Muscle layer of colon (tissue), 2 donors: ENCODE measurements around the gene REEP1.
"Not testable (repeated sequence)": the region's sequence is repeated elsewhere in the genome, so short reads cannot be mapped to it uniquely, and the experiment has no call there.

ENCODE experiments used
- H3K27ac ChIP-seq: one replicate; pipeline ENCODE4 v1.7.0; 2013; ENCODE audit warnings: low read depth, mild to moderate bottlenecking, low read length, moderate library complexity
- H3K27me3 ChIP-seq, 2 donors: one replicate each; pipeline ENCODE4 v1.7.0; 2013; ENCODE audit warnings: low read length in 2 of 2, mild to moderate bottlenecking in 2 of 2; ENCODE audit not compliant: insufficient read depth in 2 of 2, control insufficient read depth in 1 of 2
- H3K36me3 ChIP-seq: one replicate; pipeline ENCODE4 v1.7.0; 2013; ENCODE audit warnings: mild to moderate bottlenecking, low read length; ENCODE audit not compliant: insufficient read depth
- H3K4me1 ChIP-seq: one replicate; pipeline ENCODE4 v1.7.0; 2013; ENCODE audit warnings: mild to moderate bottlenecking, low read length; ENCODE audit not compliant: insufficient read depth
- H3K4me3 ChIP-seq, 2 donors: one replicate each; pipeline ENCODE4 v1.7.0; 2013; ENCODE audit warnings: low read length in 2 of 2, low read depth in 1 of 2, mild to moderate bottlenecking in 1 of 2, moderate library complexity in 1 of 2
- H3K9ac ChIP-seq: one replicate; pipeline ENCODE4 v1.7.0; 2013; ENCODE audit warnings: low read length
- H3K9me3 ChIP-seq: one replicate; pipeline ENCODE4 v1.7.0; 2013; ENCODE audit warnings: mild to moderate bottlenecking, low read length
- donor health status: abdominal sarcoma.
- donor health status: Adenocarcinoma of cecum.

REEP1 gene

DNA sequence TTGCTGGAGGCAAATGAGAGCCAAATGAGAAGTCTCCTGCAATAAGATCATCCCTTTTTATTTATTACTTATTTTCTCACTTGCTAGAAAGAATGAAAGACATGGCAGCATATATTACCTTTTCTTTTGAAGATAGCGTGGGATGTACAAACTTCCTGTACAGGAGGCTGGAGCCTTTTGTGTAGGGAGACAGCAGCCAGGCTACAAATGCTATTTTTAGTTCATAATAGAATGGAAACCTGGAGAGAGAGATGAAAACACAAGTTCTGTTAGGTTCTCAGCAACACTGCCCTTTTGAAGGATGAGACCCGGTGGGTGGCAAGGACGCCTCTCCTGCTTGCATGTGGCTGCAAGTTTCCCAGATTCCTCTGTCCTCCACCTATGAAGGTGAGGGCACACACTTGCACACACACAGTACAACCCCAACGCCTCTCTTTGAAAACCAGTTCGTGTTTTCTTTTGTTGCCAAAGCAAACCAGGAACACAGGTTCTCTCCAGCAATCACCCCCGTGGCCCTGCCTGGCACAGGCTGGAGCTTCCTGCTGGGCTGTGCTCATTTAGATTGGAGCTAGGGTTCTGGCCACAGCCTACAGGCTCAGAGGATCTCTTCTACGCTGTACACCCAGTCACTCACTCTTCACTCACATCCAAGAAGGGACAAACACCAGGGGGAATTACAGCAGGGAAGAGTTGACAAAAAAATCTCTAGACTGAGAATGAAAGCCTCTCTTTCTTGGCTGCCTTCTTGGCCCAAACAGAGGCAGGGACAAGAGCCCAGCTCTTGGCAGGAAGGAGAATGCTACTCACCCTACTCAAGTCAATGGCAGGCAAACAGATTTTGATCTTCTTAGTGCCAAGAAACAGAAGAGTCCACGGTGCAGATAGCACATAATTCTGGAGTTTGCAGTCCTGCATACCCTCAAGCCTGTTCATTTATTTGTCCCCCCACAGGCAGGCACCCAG, 82.6 kb downstream of the REEP1 start:
- Histone ChIP-seq H3K9ac (peak overlapping the region; percentile 32), H3K27ac (peak overlapping the region; percentile 76), H3K36me3 (peaks cover 4% of the 10 kb centered on the region), H3K4me1 (peaks cover 51% of the 10 kb centered on the region), H3K9me3 (no peaks in the 10 kb centered on the region), H3K4me3 (peak overlapping the region in 1 of 2 donors; percentile 28), H3K27me3 (no peaks in the 10 kb centered on the region)

- Histone ChIP-seq H3K27me3 (no peaks in the 10 kb centered on the region), H3K4me3 (no peak overlapping the region)
Measured at GRCh38 chr2:86253424-86253823, 84.0 kb downstream of the REEP1 start.

GRCh38 chr2:86251840-86252266, 85.6 kb downstream of the REEP1 start:
- no peak overlapping the region for H3K27ac ChIP-seq
- no peak overlapping the region for H3K4me3 ChIP-seq
- no peaks in the 10 kb centered on the region for H3K27me3 ChIP-seq
- H3K36me3 ChIP-seq = peaks cover 4% of the 10 kb centered on the region
- H3K9ac ChIP-seq = no peak overlapping the region
- H3K4me1 ChIP-seq = peaks cover 60% of the 10 kb centered on the region
- H3K9me3 ChIP-seq = no peaks in the 10 kb centered on the region

More at GRCh38 chr2:86253424-86253823, 84.0 kb downstream of the REEP1 start:
- H3K4me1 ChIP-seq = peaks cover 63% of the 10 kb centered on the region
- H3K36me3 ChIP-seq = peaks cover 4% of the 10 kb centered on the region
- no peaks in the 10 kb centered on the region for H3K9me3 ChIP-seq
- no peak overlapping the region for H3K9ac ChIP-seq
- H3K27ac ChIP-seq = no peak overlapping the region

DNA sequence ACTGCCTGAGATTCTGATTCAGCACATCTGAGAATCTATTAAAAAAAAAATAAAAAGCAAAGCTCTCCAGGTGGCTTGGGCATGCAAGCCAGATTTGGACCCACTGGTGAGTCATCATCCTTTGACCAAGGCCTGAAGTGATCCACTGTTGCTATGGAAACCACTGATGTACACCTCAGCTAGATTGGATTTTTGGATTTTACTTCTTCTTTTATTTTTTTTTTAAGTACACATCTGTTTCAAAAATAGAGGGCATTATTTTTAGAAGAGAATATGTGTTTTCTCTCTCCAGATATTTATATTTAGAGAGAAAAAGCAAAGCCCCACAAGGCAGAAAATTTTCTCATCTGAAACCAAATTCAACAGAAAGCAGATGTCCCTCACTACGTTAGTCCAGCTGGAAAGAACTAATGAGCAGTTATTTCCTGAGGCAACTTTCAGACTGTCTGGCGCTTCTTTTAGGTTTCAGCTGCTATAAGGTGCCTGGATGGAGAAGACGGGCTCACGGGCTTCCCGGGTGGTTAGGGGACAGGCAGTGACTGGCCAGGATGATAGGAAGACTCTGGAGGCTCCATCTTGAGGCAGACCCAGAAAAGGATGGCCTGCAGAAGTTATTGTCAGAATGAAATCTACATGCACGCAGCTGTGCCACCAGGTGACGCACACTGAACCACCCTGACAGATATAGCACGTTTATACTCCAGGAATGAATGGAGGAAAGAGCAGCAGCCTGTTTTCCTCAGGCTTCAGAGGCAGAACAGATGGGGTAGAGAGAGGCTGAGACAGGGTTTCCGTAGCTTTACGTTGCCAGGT, 87.6 kb downstream of the REEP1 start:
- peaks cover 4% of the 10 kb centered on the region for H3K36me3 ChIP-seq
- no peak overlapping the region for H3K4me3 ChIP-seq
- H3K27ac ChIP-seq = peak overlapping the region; percentile 72
- no peaks in the 10 kb centered on the region for H3K9me3 ChIP-seq
- H3K9ac ChIP-seq = peak overlapping the region; percentile 25
- H3K4me1 ChIP-seq = peaks cover 42% of the 10 kb centered on the region
- no peaks in the 10 kb centered on the region for H3K27me3 ChIP-seq

GRCh38 chr2:86249176-86249575, 88.2 kb downstream of the REEP1 start:
- no peak overlapping the region for H3K9ac ChIP-seq
- H3K27me3 ChIP-seq = no peaks in the 10 kb centered on the region
- no peaks in the 10 kb centered on the region for H3K9me3 ChIP-seq
- H3K27ac ChIP-seq = peak overlapping the region; percentile 72
- peaks cover 36% of the 10 kb centered on the region for H3K4me1 ChIP-seq
- H3K36me3 ChIP-seq = peaks cover 4% of the 10 kb centered on the region
- H3K4me3 ChIP-seq = no peak overlapping the region

DNA sequence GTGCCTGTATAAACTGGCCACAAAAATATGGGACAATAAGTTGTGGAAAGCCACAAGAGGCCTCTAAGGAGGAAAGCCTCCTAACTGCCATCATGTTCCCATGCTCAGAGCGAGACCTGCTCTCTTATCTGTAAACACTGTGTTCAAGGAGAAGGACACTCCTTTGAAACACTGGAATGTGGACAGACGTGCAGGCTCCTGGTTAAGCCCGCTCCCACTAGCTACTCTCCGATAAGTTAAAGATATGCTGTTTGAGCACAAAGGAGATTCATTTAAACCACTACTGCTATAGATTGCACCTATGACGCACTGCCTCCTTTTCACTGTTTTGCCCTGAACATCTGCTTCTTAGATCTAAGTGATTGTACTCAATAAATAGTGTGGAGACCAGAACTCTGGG, 92.2 kb downstream of the REEP1 start:
- not testable (repeated sequence) for H3K9ac ChIP-seq, H3K36me3 ChIP-seq, H3K9me3 ChIP-seq, H3K27me3 ChIP-seq, H3K27ac ChIP-seq, H3K4me3 ChIP-seq
- peaks cover 26% of the 10 kb centered on the region for H3K4me1 ChIP-seq

GRCh38 chr2:86244781-86245180, 92.6 kb downstream of the REEP1 start:
- not testable (repeated sequence) for H3K36me3 ChIP-seq, H3K9me3 ChIP-seq, H3K4me3 ChIP-seq, H3K9ac ChIP-seq, H3K27me3 ChIP-seq
- peaks cover 21% of the 10 kb centered on the region for H3K4me1 ChIP-seq
- peak overlapping the region; percentile 39 for H3K27ac ChIP-seq

DNA sequence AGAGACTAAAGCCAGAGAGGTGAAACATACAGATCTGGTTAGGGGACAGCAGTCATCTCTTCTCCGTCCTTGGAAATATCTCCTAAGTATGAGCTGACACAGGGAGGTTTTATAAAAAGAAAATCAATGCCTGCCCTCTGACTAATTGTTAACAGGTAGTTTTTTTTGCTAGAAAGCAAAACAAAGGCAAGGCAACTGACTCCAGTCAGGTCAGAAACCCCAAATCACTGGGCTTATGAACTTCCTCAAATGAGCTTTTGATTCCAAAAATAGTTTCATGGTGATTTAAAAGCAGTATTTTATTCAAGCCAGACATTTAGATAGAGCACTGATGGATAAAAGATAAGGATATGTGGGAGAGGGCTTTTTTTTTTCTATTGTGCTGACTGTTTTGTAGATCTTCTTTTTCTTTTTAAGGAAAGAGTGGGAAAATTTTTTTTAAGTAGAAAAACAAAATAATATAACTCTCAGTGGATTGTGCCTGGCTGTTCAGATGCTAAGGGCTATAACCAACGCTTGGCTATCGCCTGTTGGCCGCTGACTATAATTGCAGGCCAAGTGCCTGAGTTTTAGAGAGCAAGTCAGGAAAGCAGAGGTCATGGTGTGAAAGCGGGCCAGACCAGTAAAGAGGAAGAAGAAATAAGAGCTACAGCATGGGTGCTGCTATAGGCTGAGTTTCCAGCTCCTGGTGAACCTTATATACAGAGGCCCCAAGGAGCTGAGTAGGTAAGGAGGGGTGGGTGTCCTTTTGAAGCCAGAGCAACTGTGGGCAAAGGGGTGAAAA, 93.3 kb downstream of the REEP1 start:
- Histone ChIP-seq H3K27ac (peak overlapping the region; percentile 39), H3K4me1 (peaks cover 17% of the 10 kb centered on the region), H3K4me3 (no peak overlapping the region), H3K36me3 (no peaks in the 10 kb centered on the region), H3K9ac (no peak overlapping the region), H3K27me3 (no peaks in the 10 kb centered on the region), H3K9me3 (no peaks in the 10 kb centered on the region)

DNA sequence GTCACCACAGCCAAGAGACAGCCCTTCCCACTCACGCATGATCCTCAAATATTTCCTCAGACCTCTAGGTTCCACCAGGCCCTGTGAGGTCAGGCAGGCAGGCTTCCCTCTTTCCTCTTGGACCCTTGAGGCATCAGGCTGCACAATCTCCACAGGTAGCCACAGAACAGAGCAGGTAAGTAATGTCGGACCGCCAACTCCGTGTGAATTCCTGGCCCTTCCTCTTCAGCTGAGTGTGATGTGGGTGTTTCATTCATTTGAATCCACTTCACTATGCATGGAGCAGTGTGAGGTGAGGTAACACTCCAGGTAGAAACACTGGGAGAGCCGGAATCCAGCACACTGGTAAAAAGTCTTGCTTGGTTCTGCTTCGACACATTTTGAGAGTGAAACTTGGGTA, 94.2 kb downstream of the REEP1 start:
- Histone ChIP-seq H3K4me1 (peaks cover 9% of the 10 kb centered on the region), H3K36me3 (peaks cover 3% of the 10 kb centered on the region), H3K9me3 (no peaks in the 10 kb centered on the region), H3K4me3 (no peak overlapping the region), H3K9ac (no peak overlapping the region), H3K27me3 (no peaks in the 10 kb centered on the region), H3K27ac (no peak overlapping the region)

DNA sequence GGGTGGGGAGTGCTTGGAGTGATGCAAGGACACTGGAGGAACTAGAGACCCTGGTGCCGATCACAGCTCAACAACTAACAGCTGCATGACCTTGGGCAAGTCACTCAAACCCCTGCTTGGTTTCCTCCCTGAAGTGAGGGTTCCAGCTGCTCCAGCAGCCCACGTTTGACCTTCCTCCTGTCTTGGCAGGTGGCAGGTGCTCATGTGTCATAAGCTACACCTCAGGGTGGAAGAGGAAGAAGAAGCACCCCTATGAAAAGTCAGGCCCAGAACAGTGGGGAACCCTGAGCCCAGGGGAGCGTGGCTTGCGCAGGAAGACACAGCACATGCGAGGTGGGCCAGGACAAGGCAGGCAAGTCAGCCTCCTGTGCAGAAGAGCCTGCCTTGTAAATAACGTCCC, 95.8 kb downstream of the REEP1 start:
- no peaks in the 10 kb centered on the region for H3K9me3 ChIP-seq
- no peak overlapping the region for H3K27ac ChIP-seq
- H3K4me1 ChIP-seq = peaks cover 9% of the 10 kb centered on the region
- H3K4me3 ChIP-seq = no peak overlapping the region
- peaks cover 3% of the 10 kb centered on the region for H3K36me3 ChIP-seq
- no peaks in the 10 kb centered on the region for H3K27me3 ChIP-seq
- H3K9ac ChIP-seq = no peak overlapping the region

DNA sequence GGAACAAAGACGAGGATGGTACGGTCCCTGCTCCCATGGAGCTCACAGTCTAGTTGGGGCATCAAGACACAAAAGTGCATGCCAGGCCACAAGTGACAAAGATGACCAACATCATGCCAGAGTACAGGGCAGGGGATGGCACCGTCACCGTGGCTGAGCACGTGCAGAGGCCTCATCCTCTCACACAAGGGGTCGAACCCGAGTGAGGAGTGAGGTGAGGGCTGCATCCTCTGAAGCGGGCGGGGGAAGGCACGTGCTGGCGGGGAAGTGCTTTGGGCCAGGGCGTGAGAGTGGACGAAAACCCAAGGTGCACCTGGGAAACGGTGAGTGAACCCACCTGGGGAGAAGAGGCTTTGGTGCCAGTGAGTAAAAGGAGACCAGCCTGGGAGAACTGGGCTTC, 97.2 kb downstream of the REEP1 start:
- Histone ChIP-seq H3K9ac (no peak overlapping the region), H3K4me1 (peaks cover 9% of the 10 kb centered on the region), H3K4me3 (no peak overlapping the region), H3K27ac (no peak overlapping the region), H3K27me3 (no peaks in the 10 kb centered on the region), H3K36me3 (peaks cover 3% of the 10 kb centered on the region), H3K9me3 (no peaks in the 10 kb centered on the region)
